SJCRH30 (cell line): ENCODE data around the gene PITPNM3. TPM values are rescaled to one million over a fixed set of nuclear protein-coding genes. Genes with fewer than 3 reads are reported as not detected.
A peak's percentile ranks its signal among the peaks of the same experiment; 100 is the strongest.

Experiments used
- DNase-seq, 2 experiments: peaks; one replicate each; pipeline ENCODE4 v3.0.0-alpha.2; 2015 to 2020
- H3K27ac ChIP-seq: fragments of 250-450 bp; sonication (Bioruptor Pico); 2 replicates; pipeline ENCODE4 v1.5.1; 2020; ENCODE audit warnings: mild to moderate bottlenecking, moderate library complexity
- H3K27me3 ChIP-seq: fragments of 250-450 bp; sonication (Bioruptor Pico); 2 replicates; pipeline ENCODE4 v1.5.1; 2020; ENCODE audit warnings: mild to moderate bottlenecking, moderate library complexity
- H3K36me3 ChIP-seq: fragments of 250-450 bp; sonication (Bioruptor Pico); 2 replicates; pipeline ENCODE4 v1.5.1; 2020; ENCODE audit warnings: mild to moderate bottlenecking, moderate library complexity
- H3K4me1 ChIP-seq: fragments of 250-450 bp; sonication (Bioruptor Pico); 2 replicates; pipeline ENCODE4 v1.5.1; 2020; ENCODE audit warnings: mild to moderate bottlenecking, moderate library complexity
- H3K4me3 ChIP-seq: fragments of 250-450 bp; sonication (Bioruptor Pico); 2 replicates; pipeline ENCODE4 v1.5.1; 2020; ENCODE audit warnings: mild to moderate bottlenecking, moderate library complexity
- H3K9me3 ChIP-seq: fragments of 250-450 bp; sonication (Bioruptor Pico); replicated peaks from 2 replicates; pipeline ENCODE4 v1.5.1; 2020; ENCODE audit warnings: mild to moderate bottlenecking, moderate library complexity
- total RNA-seq: library from RNA; depleted of rRNA; stranded (reverse); fragments of >200 nt; shearing (Covaris generic); gene quantifications from 2 replicates; pipeline ENCODE4 v1.2.3, GENCODE V29; 2014

PITPNM3 gene
- total RNA-seq, 1 experiment from 2014 or later = 39.2 TPM

DNA sequence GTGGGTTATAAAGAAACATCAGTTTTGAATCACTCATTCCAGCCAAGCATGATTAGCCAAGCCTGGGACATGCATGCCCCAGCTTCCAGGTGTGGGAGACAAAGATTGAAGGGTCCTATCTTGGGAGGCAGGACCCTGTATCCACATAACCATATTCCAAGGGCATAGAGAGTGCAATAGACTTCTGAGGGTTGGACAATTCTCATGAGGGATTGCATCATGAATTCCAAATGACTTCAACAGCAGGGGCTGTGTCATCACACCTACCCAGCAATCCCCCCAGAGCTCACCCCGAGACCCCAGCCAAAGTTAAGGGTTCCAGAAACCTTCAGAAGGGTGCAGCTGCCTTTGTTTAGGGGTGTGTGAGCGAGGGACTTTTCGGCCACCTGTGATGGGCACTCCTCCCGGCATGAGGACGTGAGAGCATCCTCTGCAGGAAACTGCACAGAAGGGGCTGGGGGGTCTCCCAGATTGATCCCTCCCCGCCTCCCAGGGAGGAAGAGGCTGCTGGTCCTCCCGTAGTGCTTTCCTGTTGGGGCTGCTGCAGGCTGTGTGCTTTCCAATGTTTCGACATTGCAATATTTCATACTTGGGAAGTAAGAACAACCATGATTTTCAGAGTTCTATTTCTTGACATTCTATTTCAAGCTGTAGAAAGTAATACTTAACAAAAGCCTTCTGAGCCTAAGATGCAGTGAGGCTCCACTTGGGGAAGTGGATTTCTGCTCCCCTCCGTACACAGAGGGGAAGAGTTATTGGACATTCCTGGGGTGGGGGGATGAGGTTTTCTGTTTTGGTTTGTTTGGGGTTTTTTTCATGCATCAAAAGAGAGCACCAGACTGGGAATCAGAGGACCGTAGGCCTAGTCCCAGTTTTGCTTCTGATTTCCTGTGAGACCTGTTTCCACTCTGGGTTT lies 13.3 kb upstream of the PITPNM3 start:
- Histone ChIP-seq H3K4me3 (no peak overlapping the region), H3K27me3 (no peaks in the 10 kb centered on the region), H3K27ac (no peak overlapping the region), H3K4me1 (no peaks in the 10 kb centered on the region; the same call in 1 of the 2 replicates), H3K36me3 (no peaks in the 10 kb centered on the region), H3K9me3 (no peaks in the 10 kb centered on the region)
- DNase-seq = no peak

DNA sequence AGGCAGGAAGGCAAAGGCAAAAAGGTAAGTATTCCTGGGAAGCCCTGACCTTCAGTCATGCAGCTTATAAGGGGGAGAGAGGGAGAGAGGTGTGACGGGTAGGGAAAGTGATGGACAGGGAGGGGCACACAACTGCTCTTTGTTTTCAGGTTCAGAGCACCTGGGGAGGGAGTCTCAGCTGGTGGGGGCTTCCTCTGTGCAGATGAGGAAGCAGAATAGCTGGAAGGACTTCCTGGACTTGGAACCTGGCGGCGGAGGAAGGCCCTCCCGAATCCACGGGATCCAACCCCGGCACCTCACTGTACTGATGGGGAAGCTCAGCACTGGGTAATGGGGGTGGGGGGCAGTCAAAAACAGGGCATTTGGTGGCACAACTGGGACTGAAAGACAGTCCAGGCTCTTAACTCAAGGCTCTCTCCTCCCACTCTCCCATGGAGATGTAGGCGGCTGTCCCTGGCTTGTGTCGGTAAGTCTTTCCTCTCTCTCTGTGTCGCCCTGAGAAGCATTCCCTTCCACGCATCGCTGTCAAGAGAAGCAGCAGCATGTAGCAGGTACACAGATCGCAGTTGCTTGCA lies 11.9 kb upstream of the PITPNM3 start:
- H3K36me3 ChIP-seq = no peaks in the 10 kb centered on the region
- no peaks in the 10 kb centered on the region for H3K9me3 ChIP-seq
- no peaks in the 10 kb centered on the region for H3K4me1 ChIP-seq
- peak overlapping the region; percentile 20 for H3K27ac ChIP-seq
- peak in 1 of 2 experiments; percentile 27 for DNase-seq
- peak overlapping the region; percentile 41 for H3K4me3 ChIP-seq
- H3K27me3 ChIP-seq = no peaks in the 10 kb centered on the region

DNA sequence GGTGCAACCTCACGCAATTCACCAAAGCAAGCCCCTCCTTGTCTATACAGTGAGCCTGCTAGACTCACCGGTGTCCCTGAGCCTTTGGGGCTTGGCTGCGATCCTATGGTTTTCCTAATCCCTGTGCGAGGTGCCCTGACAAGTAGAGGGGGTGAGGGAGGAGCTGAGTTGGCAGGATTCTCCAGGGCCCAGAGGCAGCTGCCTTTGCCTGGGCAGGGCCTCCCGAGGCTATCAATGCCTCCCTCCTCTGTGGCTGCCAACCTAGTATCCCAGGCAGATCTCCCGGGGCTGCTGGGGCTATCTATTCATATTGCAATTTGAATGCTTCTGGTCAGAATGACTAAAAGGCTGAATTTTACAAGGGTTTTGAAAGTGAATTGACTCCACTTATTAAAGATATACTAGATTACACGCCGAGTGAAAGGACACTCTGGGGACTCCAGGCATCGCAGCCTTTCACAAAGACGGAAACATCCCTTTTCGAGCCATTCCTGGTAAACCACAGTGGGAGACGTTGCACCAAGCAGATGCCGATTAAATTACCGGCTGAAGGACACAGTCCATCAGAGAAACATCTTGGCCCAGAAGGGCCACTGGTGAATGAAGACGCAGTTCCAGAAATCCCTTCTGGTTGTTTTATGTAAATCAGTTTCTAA lies 11.3 kb upstream of the PITPNM3 start:
- Histone ChIP-seq H3K36me3 (no peaks in the 10 kb centered on the region), H3K9me3 (no peaks in the 10 kb centered on the region), H3K4me1 (no peaks in the 10 kb centered on the region), H3K27me3 (no peaks in the 10 kb centered on the region), H3K4me3 (peak overlapping the region; percentile 41), H3K27ac (peak overlapping the region; percentile 20)
- DNase-seq = peak; percentile 70 to 78

DNA sequence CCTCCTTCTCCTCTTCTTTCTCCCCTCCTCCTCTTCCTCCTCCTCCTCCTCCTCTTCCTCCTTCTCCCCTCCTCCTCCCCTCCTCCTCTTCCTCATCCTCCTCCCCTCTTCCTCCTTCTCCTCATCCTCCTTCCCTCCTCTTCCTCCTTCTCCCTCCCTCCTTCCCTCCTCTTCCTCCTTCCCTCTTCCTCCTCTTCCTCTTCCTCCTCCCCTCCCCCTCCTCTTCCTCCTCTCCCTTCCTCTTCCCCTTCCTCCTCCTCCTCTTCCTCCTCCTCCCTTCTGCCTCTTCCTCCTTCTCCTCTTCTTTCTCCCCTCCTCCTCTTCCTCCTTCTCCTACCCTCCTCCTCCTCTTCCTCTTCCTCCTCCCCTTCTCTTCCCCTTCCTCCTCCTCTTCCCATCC lies 5.1 kb upstream of the PITPNM3 start:
- H3K27me3 ChIP-seq = no peaks in the 10 kb centered on the region
- no peak for DNase-seq
- no peak overlapping the region for H3K4me3 ChIP-seq
- no peak overlapping the region for H3K27ac ChIP-seq
- H3K9me3 ChIP-seq = no peaks in the 10 kb centered on the region
- H3K36me3 ChIP-seq = no peaks in the 10 kb centered on the region
- H3K4me1 ChIP-seq = no peaks in the 10 kb centered on the region

DNA sequence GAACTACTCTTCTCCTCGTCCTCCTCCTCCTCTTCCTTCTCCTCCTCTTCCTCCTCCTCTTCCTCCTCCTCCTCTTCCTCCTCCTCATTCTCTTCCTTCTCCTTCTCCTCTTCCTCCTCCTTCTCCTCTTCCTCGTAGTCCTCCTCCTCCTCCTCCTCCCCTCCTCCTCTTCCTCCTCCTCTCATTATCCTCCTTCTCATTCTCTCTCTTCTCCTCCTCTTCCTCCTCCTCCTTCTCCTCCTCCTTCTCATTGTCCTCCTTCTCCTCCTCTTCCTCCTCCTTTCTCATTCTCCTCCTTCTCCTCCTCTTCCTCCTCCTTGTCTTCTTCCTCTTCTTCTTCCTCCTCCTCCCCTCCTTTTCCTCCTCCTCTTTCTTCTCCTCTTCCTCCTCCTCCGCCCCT lies 4.1 kb upstream of the PITPNM3 start:
- Histone ChIP-seq H3K27me3 (no peaks in the 10 kb centered on the region), H3K36me3 (no peaks in the 10 kb centered on the region), H3K27ac (no peak overlapping the region), H3K4me1 (no peaks in the 10 kb centered on the region), H3K4me3 (no peak overlapping the region), H3K9me3 (no peaks in the 10 kb centered on the region)
- no peak for DNase-seq

DNA sequence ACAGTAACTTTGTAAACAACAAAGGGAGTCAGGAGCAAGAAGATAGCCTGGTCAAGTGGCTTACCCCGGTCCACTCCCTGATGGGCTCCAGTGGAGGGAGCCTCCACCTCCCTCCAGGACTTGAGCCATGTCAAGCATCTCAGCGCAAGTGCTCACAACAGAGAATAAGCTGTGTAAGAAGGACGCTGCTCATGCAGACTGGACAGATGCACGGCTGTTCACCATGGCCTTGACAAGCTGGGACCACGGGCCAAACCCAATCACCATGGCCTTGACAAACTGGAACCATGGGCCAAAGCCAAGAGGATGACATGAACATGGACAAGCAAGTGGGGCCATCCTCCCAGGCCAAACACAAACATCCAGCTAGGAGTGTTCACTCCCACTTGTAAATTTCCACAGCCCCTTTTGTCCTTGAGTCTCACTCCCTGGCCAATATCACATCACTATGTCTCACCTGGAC lies 3.4 kb upstream of the PITPNM3 start:
- no peak for DNase-seq
- H3K4me3 ChIP-seq = no peak overlapping the region

DNA sequence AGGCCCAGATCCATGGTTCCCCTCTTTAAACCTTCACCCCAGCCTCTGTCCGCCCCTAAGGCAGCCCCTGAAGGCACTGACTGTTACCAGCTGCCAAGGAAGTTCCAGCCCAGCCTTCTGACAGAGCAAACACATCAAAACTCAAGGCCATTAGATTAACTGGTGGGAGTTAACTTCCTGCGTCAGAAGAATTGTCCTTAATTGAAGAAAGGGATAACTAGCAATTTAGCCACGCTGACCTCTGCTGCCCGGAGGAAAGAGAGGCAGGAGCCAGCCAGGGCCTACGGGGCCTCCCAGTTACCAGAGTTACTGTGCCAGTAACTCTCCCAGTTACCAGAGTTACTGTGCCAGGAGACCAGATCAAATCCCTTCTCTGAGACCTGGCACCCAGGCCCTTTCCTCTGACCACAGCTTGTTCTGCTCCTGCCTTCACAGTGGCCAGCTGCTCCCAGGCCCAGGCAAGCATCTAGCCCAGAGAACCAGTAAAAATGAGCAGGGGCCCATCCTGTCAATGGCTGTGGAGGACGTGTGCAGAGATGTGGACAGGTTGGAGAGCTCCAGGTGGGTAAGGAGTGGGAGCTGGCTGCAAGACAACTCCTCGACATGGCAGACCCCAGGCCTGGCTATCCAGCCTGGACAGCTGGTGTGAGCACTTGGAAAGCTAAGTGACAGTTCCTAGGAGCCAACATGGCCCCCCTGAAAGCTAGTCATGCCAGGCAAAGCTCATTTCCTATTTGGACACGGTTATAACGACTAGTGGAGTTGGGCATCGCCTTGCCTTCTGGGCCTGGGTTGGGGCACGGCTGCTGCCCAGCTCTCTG lies 2.8 kb upstream of the PITPNM3 start:
- no peak overlapping the region for H3K27ac ChIP-seq
- H3K36me3 ChIP-seq = no peaks in the 10 kb centered on the region
- no peaks in the 10 kb centered on the region for H3K27me3 ChIP-seq
- H3K4me1 ChIP-seq = peaks cover 4% of the 10 kb centered on the region
- no peak for DNase-seq
- no peak overlapping the region for H3K4me3 ChIP-seq
- H3K9me3 ChIP-seq = no peaks in the 10 kb centered on the region

More for the DNA sequence above, 3.4 kb upstream of the PITPNM3 start:
- Histone ChIP-seq H3K9me3 (no peaks in the 10 kb centered on the region), H3K27me3 (no peaks in the 10 kb centered on the region), H3K4me1 (peaks cover under 1% of the 10 kb centered on the region), H3K27ac (no peak overlapping the region), H3K36me3 (no peaks in the 10 kb centered on the region)

DNA sequence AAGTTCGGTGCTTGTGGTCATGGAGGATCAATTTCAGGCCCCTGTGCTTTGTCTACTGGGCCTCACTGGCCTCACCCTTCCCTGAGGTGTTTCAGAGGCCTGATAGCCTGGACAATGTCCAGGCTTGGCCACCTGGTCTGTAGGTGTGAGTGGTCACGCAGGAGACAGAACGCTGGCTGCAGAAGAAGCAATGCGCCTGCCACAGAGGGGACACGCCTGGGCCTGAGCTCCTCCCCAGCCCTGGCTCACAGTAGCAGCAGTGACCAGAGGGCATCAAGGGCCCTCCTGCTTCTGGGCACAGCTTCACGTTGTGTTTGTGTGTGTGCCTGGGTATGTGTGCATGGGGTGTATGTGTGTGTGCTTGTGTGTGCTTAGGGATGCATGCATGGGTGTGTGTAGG lies 1.9 kb upstream of the PITPNM3 start:
- H3K9me3 ChIP-seq = no peaks in the 10 kb centered on the region
- no peak overlapping the region for H3K27ac ChIP-seq
- DNase-seq = no peak
- H3K27me3 ChIP-seq = no peaks in the 10 kb centered on the region
- no peaks in the 10 kb centered on the region for H3K36me3 ChIP-seq
- H3K4me1 ChIP-seq = peaks cover 11% of the 10 kb centered on the region
- H3K4me3 ChIP-seq = no peak overlapping the region

DNA sequence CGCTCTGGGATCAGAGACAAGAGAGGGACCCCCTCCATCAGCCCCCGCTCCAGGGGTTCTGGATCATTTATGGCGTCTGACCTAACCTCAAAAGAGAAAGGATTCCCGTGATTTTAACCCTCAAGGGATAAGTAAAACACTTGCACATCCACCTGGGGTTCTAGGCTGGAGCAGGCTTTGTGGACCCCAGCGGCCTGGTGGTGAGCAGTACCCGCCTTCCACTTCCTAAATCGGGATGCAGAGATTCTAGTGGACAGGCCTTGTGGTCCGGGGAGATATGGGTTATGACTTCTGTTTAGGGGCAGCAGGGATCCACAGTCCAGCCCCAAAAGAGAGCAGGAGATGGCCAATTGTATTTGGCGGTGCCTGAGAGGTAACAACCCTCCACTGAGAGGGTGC lies 684 bp upstream of the PITPNM3 start:
- no peaks in the 10 kb centered on the region for H3K9me3 ChIP-seq
- no peaks in the 10 kb centered on the region for H3K27me3 ChIP-seq
- H3K36me3 ChIP-seq = no peaks in the 10 kb centered on the region
- peak overlapping the region; percentile 74 for H3K4me3 ChIP-seq
- DNase-seq = peak in 1 of 2 experiments; percentile 24
- peaks cover 17% of the 10 kb centered on the region for H3K4me1 ChIP-seq
- peak overlapping the region; percentile 88 for H3K27ac ChIP-seq

DNA sequence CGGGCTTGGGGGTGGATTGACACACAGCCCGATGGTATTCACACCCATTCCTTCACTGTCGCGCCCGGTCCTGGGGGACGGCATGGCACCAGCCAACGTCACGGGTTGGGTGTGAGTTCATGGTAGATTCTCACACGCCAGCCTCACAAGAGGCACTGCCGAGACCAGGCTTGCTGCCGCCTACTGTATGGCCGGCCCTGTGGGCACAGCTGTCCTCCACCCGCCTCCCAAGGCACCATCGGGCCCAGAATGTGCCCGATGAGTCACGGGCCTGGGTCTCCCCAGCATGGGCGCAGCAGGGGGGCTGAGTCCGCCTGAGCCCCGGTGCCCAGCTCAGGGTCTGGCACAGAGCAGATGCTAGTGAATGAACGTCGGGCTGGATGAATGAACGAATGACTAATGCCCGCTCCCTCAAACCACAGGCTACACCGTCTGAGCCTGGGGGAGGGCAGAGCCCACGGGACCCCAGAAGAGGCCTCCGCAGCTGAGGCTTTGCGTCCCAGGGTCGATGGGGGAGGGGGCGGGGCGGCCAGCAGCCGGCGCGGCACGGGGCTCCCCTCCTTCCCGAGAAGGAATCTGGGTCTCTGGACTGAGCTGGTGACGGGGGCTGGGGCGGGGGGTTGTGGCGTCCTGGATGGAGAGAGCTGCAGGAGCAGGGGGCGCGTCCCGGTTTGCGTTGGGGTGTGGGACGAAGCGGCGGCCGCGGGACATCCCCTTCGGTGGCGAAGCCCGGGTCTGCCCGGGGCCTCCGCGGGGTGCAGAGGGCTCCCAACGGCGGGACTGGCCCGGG lies 829 bp downstream of the PITPNM3 start:
- H3K4me1 ChIP-seq = peaks cover 17% of the 10 kb centered on the region
- H3K27ac ChIP-seq = peak overlapping the region; percentile 100

DNA sequence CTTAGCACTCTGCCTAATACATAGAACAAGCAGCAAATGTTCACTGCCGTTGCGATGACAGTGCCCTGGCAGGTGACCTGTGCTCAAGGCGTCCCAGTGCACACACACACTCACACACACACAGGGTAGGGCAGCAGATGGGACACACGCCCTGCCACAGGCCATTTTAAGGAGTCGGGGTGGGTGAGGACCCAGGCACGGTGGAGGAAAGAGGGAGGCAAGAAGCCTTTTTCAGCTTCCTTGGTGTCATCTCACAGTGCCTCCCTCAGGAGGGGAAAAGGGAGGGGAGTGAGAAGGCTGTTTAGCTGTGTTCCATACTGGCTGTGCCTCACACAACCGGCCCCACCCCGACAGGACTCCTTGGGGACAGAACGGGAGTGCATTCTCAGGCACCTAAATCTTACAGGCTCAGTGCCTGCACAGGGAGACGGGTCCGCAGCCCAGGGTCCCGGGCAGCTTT lies 1.5 kb downstream of the PITPNM3 start:
- DNase-seq = peak in 1 of 2 experiments; percentile 63
- Histone ChIP-seq H3K27ac (peak overlapping the region; percentile 100), H3K4me1 (peaks cover 19% of the 10 kb centered on the region), H3K4me3 (peak overlapping the region; percentile 84), H3K27me3 (no peaks in the 10 kb centered on the region), H3K36me3 (no peaks in the 10 kb centered on the region), H3K9me3 (no peaks in the 10 kb centered on the region)

More for the DNA sequence above, 829 bp downstream of the PITPNM3 start:
- H3K27me3 ChIP-seq = no peaks in the 10 kb centered on the region
- H3K36me3 ChIP-seq = no peaks in the 10 kb centered on the region
- peak overlapping the region; percentile 84 for H3K4me3 ChIP-seq
- no peaks in the 10 kb centered on the region for H3K9me3 ChIP-seq
- peak; percentile 79 to 86 for DNase-seq

DNA sequence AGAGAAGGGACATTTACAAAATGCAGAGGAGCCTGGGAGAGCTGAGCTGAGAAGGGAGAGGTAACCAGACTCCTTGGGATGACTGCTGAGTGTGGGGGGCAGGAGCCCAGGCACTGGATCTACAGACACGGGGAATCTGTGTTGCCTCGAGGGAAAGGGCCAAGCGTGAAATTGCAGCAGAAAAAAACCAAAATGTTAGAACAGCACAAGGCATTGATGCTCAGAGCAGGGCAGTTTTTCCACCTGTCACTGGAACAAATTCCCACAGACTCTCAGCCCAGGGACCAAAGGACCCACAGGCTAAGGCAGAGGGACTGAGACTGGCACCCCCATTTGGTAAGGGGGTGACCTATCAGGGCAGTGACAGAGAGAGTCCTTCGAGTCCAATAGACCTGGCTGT lies 2.0 kb downstream of the PITPNM3 start:
- Histone ChIP-seq H3K4me1 (peaks cover 23% of the 10 kb centered on the region), H3K9me3 (no peaks in the 10 kb centered on the region), H3K27ac (peak overlapping the region; percentile 100), H3K36me3 (no peaks in the 10 kb centered on the region), H3K4me3 (peak overlapping the region; percentile 84), H3K27me3 (no peaks in the 10 kb centered on the region)
- DNase-seq = peak; percentile 94 to 97

DNA sequence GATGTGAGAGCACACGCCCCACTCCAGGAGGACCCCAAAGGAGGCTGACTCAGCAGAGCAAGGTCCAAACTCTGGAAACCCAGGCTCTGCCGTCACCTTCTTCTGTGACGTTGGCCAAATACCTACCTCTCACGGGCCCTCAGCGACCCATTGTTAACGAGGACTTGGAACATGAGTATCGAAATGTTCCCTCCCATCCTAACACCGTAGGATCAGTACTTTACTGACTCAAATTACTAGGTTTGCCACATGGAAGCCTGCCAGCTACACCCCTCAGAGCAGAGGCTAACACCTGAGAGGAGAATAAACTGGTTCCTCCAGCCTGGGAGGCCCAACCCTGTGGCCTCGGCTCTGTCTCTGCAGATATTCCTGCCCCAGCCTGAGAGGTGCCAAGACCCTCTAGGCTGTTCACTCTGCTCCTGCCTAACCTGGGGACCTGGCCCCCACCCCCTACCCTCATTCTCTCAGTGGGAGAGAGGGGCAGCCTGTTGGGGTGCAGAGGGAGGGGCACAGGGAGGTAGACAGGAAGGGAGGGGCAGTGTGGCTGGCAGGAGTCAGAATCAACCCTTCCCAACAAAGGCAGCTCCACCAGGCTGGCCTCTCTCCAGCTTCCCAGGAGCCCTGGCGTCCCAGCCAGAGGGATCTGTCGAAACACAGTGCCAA lies 4.4 kb downstream of the PITPNM3 start:
- Histone ChIP-seq H3K4me1 (peaks cover 27% of the 10 kb centered on the region), H3K27me3 (no peaks in the 10 kb centered on the region), H3K36me3 (no peaks in the 10 kb centered on the region), H3K27ac (no peak overlapping the region), H3K9me3 (no peaks in the 10 kb centered on the region), H3K4me3 (no peak overlapping the region)
- no peak for DNase-seq
